ENCODE measurements around the gene CR1.
"Not testable (repeated sequence)": the region's sequence is repeated elsewhere in the genome, so short reads cannot be mapped to it uniquely, and the experiment has no call there.

Gene CR1

DNA sequence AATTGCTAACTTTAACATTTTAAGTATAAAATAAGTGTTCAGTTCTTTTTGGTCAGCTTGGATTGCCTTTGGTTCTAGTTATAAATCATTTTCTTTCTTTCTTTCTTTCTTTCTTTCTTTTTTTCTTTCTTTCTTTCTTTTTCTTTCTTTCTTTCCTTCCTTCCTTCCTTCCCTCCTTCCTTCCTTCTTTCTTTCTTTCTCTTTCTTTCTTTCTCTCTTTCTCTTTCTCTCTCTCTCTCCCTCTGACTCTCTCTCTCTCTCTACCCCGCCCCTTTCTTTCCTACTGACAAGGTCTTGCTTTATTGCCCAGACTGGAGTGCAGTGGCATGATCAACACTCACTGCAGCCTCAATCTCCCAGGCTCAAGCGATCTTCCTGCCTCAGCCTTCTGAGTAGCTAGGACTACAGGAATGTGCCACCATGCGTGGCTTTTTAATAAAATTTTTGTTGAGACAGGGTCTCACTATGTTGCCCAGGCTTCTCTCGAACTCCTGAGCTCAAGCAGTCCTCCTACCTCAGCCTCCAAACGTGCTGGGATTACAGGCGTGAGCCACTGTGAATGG lies 187.0 kb downstream of the CR1 start:
- DNase-seq: not testable (repeated sequence)

DNA sequence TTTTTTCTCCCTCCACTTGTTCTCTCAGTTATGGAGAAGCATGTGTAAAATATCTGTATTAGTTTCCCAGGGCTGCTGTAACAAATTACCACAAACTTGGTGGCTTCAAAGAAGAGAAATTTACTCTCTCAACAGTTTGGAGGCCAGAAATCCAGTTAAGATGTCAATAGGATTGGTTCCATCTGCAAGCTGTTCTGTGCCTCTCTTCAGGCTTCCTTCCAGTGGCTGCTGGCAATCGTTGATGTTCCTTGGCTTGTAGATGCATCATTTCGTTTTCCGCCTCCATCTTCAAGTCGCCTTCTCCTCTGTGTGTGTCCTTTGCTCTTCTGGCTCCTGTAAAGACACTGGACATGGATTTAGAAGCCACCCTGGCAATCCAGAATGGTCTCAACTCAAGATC lies 194.6 kb downstream of the CR1 start:
- DNase-seq: not testable (repeated sequence)

DNA sequence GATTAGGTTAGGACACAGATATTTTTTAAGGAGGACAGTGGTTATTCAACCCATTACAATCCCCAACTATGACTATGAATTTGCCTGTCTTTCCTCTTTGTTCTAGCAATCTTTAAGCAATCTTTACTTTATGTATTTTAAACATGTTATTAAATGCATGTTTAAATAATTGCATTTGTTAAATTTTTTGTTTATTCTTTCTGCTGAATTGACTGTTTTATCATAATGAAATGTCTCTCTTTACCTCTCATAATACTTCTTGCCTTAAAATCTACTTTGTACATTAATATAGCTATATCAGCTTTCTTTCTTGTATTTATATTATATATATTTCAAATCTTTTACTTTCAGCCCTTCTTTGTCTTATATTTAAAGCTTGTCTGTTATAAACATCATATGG lies 195.1 kb downstream of the CR1 start:
- no peak for DNase-seq
